RCC 7860 (cell line): Measurements from ENCODE around the gene BRD1.

Experiments
- DNase-seq: peaks from one replicate; pipeline ENCODE4 v3.0.0-alpha.2; 2015; ENCODE audit warnings: low spot score
- FAIRE-seq: peaks from 2 replicates; lab custom pipeline; 2012; peaks lifted over from hg19 to GRCh38; lab: Jason Lieb, UNC

Gene BRD1

GRCh38 chr22:49735411-49735900 is 92.2 kb downstream of the BRD1 start:
- FAIRE-seq (no peak), DNase-seq (no peak)

- FAIRE-seq = no peak
- DNase-seq = no peak
Measured at GRCh38 chr22:49734882-49735281, 92.8 kb downstream of the BRD1 start.

- no peak for FAIRE-seq
- no peak for DNase-seq
Measured at GRCh38 chr22:49734390-49734789, 93.3 kb downstream of the BRD1 start.

GRCh38 chr22:49733631-49734030 is 94.0 kb downstream of the BRD1 start:
- FAIRE-seq = no peak

GRCh38 chr22:49730656-49731055 is 97.0 kb downstream of the BRD1 start:
- FAIRE-seq (no peak), DNase-seq (no peak)

More at GRCh38 chr22:49733631-49734030, 94.0 kb downstream of the BRD1 start:
- DNase-seq = no peak

- no peak for DNase-seq
- FAIRE-seq = no peak
Measured at GRCh38 chr22:49728570-49729271, 99.0 kb downstream of the BRD1 start.

- DNase-seq (no peak), FAIRE-seq (no peak)
Measured at GRCh38 chr22:49727881-49728569, 99.6 kb downstream of the BRD1 start.

GRCh38 chr22:49727191-49727880 is 100.3 kb downstream of the BRD1 start:
- DNase-seq (no peak), FAIRE-seq (no peak)

- no peak for DNase-seq
- FAIRE-seq = no peak
Measured at GRCh38 chr22:49726701-49727101, 101.0 kb downstream of the BRD1 start.

GRCh38 chr22:49726022-49726681 is 101.5 kb downstream of the BRD1 start:
- DNase-seq (no peak), FAIRE-seq (no peak)

GRCh38 chr22:49725516-49725915 is 102.2 kb downstream of the BRD1 start:
- FAIRE-seq (no peak), DNase-seq (no peak)

GRCh38 chr22:49724893-49725489 is 102.7 kb downstream of the BRD1 start:
- FAIRE-seq = no peak
- DNase-seq = no peak

GRCh38 chr22:49724030-49724892 is 103.4 kb downstream of the BRD1 start:
- DNase-seq (no peak), FAIRE-seq (no peak)

- no peak for FAIRE-seq
- no peak for DNase-seq
Measured at GRCh38 chr22:49723478-49724029, 104.1 kb downstream of the BRD1 start.
